Measurements from ENCODE around the gene ZP2.
"Not testable (repeated sequence)": the region's sequence is repeated elsewhere in the genome, so short reads cannot be mapped to it uniquely, and the experiment has no call there.

DNA sequence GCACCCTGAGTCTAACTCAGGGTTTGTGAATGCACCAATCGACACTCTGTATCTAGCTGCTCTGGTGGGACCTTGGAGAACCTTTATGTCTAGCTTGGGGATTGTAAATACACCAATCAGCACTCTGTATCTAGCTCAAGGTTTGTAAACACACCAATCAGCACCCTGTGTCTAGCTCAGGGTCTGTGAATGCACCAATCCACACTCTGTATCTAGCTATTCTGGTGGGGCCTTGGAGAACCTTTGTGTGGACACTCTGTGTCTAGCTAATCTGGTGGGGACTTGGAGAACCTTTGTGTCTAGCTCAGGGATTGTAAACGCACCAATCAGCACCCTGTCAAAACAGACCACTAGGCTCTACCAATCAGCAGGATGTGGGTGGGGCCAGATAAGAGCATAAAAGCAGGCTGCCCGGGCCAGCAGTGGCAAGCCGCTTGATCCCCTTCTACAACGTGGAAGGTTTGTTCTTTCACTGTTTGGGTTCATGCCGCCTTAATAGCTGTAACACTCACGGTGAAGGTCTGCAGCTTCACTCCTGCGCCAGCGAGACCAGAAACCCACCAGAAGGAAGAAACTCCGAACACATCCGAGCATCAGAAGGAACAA is 58.1 kb downstream of the ZP2 start:
- TF ChIP-seq, protein P1, sequence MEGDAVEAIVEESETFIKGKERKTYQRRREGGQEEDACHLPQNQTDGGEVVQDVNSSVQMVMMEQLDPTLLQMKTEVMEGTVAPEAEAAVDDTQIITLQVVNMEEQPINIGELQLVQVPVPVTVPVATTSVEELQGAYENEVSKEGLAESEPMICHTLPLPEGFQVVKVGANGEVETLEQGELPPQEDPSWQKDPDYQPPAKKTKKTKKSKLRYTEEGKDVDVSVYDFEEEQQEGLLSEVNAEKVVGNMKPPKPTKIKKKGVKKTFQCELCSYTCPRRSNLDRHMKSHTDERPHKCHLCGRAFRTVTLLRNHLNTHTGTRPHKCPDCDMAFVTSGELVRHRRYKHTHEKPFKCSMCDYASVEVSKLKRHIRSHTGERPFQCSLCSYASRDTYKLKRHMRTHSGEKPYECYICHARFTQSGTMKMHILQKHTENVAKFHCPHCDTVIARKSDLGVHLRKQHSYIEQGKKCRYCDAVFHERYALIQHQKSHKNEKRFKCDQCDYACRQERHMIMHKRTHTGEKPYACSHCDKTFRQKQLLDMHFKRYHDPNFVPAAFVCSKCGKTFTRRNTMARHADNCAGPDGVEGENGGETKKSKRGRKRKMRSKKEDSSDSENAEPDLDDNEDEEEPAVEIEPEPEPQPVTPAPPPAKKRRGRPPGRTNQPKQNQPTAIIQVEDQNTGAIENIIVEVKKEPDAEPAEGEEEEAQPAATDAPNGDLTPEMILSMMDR (IDR thresholded peaks at IDR 0.05 in 2 of 3, conservative IDR thresholded peaks at IDR 0.05 in 1 of 3; ENCODE audit: borderline replicate concordance in 1 of 3, insufficient read depth in 1 of 3, low read depth in 2 of 3, low read length in 2 of 3) = not testable (repeated sequence)
- TF ChIP-seq, protein P2, sequence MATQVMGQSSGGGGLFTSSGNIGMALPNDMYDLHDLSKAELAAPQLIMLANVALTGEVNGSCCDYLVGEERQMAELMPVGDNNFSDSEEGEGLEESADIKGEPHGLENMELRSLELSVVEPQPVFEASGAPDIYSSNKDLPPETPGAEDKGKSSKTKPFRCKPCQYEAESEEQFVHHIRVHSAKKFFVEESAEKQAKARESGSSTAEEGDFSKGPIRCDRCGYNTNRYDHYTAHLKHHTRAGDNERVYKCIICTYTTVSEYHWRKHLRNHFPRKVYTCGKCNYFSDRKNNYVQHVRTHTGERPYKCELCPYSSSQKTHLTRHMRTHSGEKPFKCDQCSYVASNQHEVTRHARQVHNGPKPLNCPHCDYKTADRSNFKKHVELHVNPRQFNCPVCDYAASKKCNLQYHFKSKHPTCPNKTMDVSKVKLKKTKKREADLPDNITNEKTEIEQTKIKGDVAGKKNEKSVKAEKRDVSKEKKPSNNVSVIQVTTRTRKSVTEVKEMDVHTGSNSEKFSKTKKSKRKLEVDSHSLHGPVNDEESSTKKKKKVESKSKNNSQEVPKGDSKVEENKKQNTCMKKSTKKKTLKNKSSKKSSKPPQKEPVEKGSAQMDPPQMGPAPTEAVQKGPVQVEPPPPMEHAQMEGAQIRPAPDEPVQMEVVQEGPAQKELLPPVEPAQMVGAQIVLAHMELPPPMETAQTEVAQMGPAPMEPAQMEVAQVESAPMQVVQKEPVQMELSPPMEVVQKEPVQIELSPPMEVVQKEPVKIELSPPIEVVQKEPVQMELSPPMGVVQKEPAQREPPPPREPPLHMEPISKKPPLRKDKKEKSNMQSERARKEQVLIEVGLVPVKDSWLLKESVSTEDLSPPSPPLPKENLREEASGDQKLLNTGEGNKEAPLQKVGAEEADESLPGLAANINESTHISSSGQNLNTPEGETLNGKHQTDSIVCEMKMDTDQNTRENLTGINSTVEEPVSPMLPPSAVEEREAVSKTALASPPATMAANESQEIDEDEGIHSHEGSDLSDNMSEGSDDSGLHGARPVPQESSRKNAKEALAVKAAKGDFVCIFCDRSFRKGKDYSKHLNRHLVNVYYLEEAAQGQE (IDR thresholded peaks at IDR 0.05; ENCODE audit: low read depth) = not testable (repeated sequence)
- TF ChIP-seq, protein P3, sequence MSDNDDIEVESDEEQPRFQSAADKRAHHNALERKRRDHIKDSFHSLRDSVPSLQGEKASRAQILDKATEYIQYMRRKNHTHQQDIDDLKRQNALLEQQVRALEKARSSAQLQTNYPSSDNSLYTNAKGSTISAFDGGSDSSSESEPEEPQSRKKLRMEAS (IDR thresholded peaks at IDR 0.05) = not testable (repeated sequence)
- not testable (repeated sequence) for TF ChIP-seq POLR2A (IDR thresholded peaks at IDR 0.05; ENCODE audit: borderline replicate concordance, extremely low read depth, insufficient read depth, insufficient read length); SIN3A (IDR thresholded peaks at IDR 0.05; ENCODE audit: low read depth); POLR2AphosphoS5 (IDR thresholded peaks at IDR 0.05; ENCODE audit: low read depth, low read length); EGR1 (IDR thresholded peaks at IDR 0.05; ENCODE audit: low read depth); EZH2phosphoT487 (IDR thresholded peaks at IDR 0.05; ENCODE audit: borderline replicate concordance); YY1 (IDR thresholded peaks at IDR 0.05; ENCODE audit: extremely low read depth, insufficient replicate concordance, low read depth, low read length); RAD21 (IDR thresholded peaks at IDR 0.05; ENCODE audit: low read depth); SP1 (IDR thresholded peaks at IDR 0.05; ENCODE audit: low read depth); SRF (IDR thresholded peaks at IDR 0.05; ENCODE audit: low read depth); FOSL1 (IDR thresholded peaks at IDR 0.05; ENCODE audit: low read depth)
- TF ChIP-seq, protein P4, sequence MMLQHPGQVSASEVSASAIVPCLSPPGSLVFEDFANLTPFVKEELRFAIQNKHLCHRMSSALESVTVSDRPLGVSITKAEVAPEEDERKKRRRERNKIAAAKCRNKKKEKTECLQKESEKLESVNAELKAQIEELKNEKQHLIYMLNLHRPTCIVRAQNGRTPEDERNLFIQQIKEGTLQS (IDR thresholded peaks at IDR 0.05) = not testable (repeated sequence)

Data from HCT116 (cell line).